Measurements from ENCODE around the gene RTN4R. TPM values are rescaled to one million over a fixed set of nuclear protein-coding genes. Genes with fewer than 3 reads are reported as not detected.

Gene RTN4R
- 0.29 and 1.3 TPM in 2 replicates for total RNA-seq

GRCh38 chr22:20268279-20269012 lies at the start of gene RTN4R:
Gene RTN4R, minus strand, starts transcription at chr22:20268318. Its CDS starts 226 bp downstream, at chr22:20268092.

Small RNAs within 50 kb of the gene (small RNA-seq; reads per million reads assigned to genes)
- not detected for gene MIR1286 (ENCODE audit: low replicate concordance)

Other genes starting within 250 kb of the RTN4R start
- gene TANGO2, start 247.2 kb downstream of the RTN4R start, total RNA-seq, result 54.1 and 57.1 TPM in 2 replicates
- gene DGCR8, start 188.1 kb downstream of the RTN4R start, total RNA-seq, result 37.4 and 42.8 TPM in 2 replicates
- gene RANBP1, start 152.2 kb downstream of the RTN4R start, total RNA-seq, result 122 and 247 TPM in 2 replicates
- 43.1 and 57.7 TPM in 2 replicates for gene TRMT2A, start 151.1 kb downstream of the RTN4R start, total RNA-seq
- 16.0 and 22.3 TPM in 2 replicates for gene ZDHHC8, start 136.5 kb downstream of the RTN4R start, total RNA-seq
- 0.14 TPM in 1 of 2 replicates, not detected in the other for gene CCDC188, start 117.3 kb downstream of the RTN4R start, total RNA-seq
- gene DGCR6L, start 51.7 kb upstream of the RTN4R start, total RNA-seq, result 49.1 and 56.0 TPM in 2 replicates
- gene ZNF74, start 125.8 kb upstream of the RTN4R start, total RNA-seq, result 9.6 and 12.0 TPM in 2 replicates
- gene SCARF2, start 169.5 kb upstream of the RTN4R start, total RNA-seq, result 23.8 and 46.0 TPM in 2 replicates
- 21.2 and 33.5 TPM in 2 replicates for gene KLHL22, start 227.5 kb upstream of the RTN4R start, total RNA-seq
- gene MED15, start 239.3 kb upstream of the RTN4R start, total RNA-seq, result 27.6 and 98.6 TPM in 2 replicates